H1 (cell line): ENCODE results near the gene GLDC. TPM values are rescaled to one million over a fixed set of nuclear protein-coding genes. Genes with fewer than 3 reads are reported as not detected.
"Not testable (repeated sequence)": the region's sequence is repeated elsewhere in the genome, so short reads cannot be mapped to it uniquely, and the experiment has no call there.

Experiments
- CTCF ChIA-PET: fragments of 300-600 bp; sonication (Branson Sonifier 250); formaldehyde crosslinking; loops from one replicate; lab custom pipeline; 2021; ENCODE audit not compliant: partially characterized antibody; lab: Charles Lee
- POLR2A ChIA-PET: fragments of 300-600 bp; sonication (Branson Sonifier 250); formaldehyde crosslinking; loops from one replicate; lab custom pipeline; 2021; ENCODE audit warnings: inconsistent platforms; ENCODE audit not compliant: partially characterized antibody; lab: Charles Lee
- DNase-seq, 2 experiments: peaks; one replicate each; pipeline versions ENCODE4 v3.0.0 to v3.0.0-alpha.2; 2010 to 2022; ENCODE audit warnings: low spot score in 2 of 2, low read depth in 1 of 2, mixed read lengths in 1 of 2
- FAIRE-seq: peaks from 2 replicates; lab custom pipeline; 2011; peaks lifted over from hg19 to GRCh38; lab: Jason Lieb, UNC
- H2AFZ ChIP-seq: 2 replicates; pipeline ENCODE4 v1.8.1; 2012; ENCODE audit warnings: low read length, inconsistent platforms
- H2AK5ac ChIP-seq: 2 replicates; pipeline ENCODE4 v1.6.1; 2013; ENCODE audit warnings: low read depth, low read length
- H2BK120ac ChIP-seq: replicated peaks from 2 replicates; pipeline ENCODE3; 2013; ENCODE audit warnings: low read depth, low read length, inconsistent platforms
- H2BK12ac ChIP-seq: 2 replicates; pipeline ENCODE4 v1.6.1; 2013; ENCODE audit warnings: low read depth, low read length
- H2BK15ac ChIP-seq: 2 replicates; pipeline ENCODE4 v1.6.1; 2013; ENCODE audit warnings: low read length
- H2BK20ac ChIP-seq: 2 replicates; pipeline ENCODE4 v1.6.1; 2013; ENCODE audit warnings: low read length
- H2BK5ac ChIP-seq: 2 replicates; pipeline ENCODE4 v1.6.1; 2013; ENCODE audit warnings: low read depth, low read length
- H3K14ac ChIP-seq: 2 replicates; pipeline ENCODE4 v1.6.1; 2013; ENCODE audit warnings: inconsistent platforms; ENCODE audit not compliant: insufficient read length
- H3K18ac ChIP-seq: 2 replicates; pipeline ENCODE4 v1.6.1; 2013; ENCODE audit warnings: low read length; ENCODE audit errors: extremely low read depth
- H3K23ac ChIP-seq: 2 replicates; pipeline ENCODE4 v1.6.1; 2013; ENCODE audit warnings: inconsistent platforms; ENCODE audit not compliant: insufficient read length
- H3K23me2 ChIP-seq: 2 replicates; pipeline ENCODE4 v1.6.1; 2013; ENCODE audit warnings: low read depth, low read length
- H3K27ac ChIP-seq: 2 replicates; pipeline ENCODE4 v1.6.1; 2011; ENCODE audit warnings: low read depth, low read length, inconsistent platforms
- H3K27me3 ChIP-seq, 4 experiments: replicated peaks in 1 of 4; 1 replicate in 1 of 4; 2 replicates in 3 of 4; pipeline versions ENCODE4 v1.6.1 to v1.8.1; 2011 to 2013; ENCODE audit warnings: low read length in 3 of 4, mild to moderate bottlenecking in 3 of 4, inconsistent platforms in 2 of 4, mixed read lengths in 2 of 4, moderate library complexity in 1 of 4; ENCODE audit not compliant: control insufficient read depth in 3 of 4, insufficient read depth in 3 of 4; ENCODE audit errors: extremely low read depth in 1 of 4
- H3K36me3 ChIP-seq, 4 experiments: 2 replicates each; pipeline versions ENCODE4 v1.6.1 to v1.8.1; 2011 to 2013; ENCODE audit warnings: mild to moderate bottlenecking in 4 of 4, low read length in 3 of 4, moderate library complexity in 2 of 4, control low read depth in 1 of 4, inconsistent platforms in 1 of 4; ENCODE audit not compliant: insufficient read depth in 4 of 4, control insufficient read depth in 2 of 4
- H3K4ac ChIP-seq: replicated peaks from 2 replicates; pipeline ENCODE3; 2013; ENCODE audit warnings: low read length, low read depth, mixed read lengths, inconsistent platforms; ENCODE audit not compliant: insufficient read length
- H3K4me1 ChIP-seq, 4 experiments: replicated peaks in 1 of 4; 1 replicate in 1 of 4; 2 replicates in 3 of 4; pipeline versions ENCODE4 v1.6.1 to v1.8.1; 2011 to 2013; ENCODE audit warnings: low read length in 3 of 4, inconsistent platforms in 2 of 4, mixed read lengths in 1 of 4; ENCODE audit not compliant: insufficient read depth in 4 of 4, control insufficient read depth in 3 of 4
- H3K4me2 ChIP-seq, 2 experiments: 2 replicates each; pipeline versions ENCODE4 v1.6.1 to v1.8.1; 2011 to 2013; ENCODE audit warnings: low read depth in 2 of 2, low read length in 2 of 2, control low read depth in 1 of 2, inconsistent platforms in 1 of 2, mild to moderate bottlenecking in 1 of 2; ENCODE audit not compliant: insufficient read depth in 1 of 2
- H3K4me3 ChIP-seq, 4 experiments: fragments of 200-600, 300-600 bp in 1 of 4; sonication (generic), shearing (Covaris generic), sonication (Bioruptor Twin) in 1 of 4; 2 replicates each; pipeline versions ENCODE4 v1.5.1 to v1.8.1; 2011 to 2016; ENCODE audit warnings: low read length in 4 of 4, low read depth in 3 of 4, control low read depth in 2 of 4, inconsistent platforms in 2 of 4, mild to moderate bottlenecking in 2 of 4, mixed read lengths in 1 of 4, moderate library complexity in 1 of 4; ENCODE audit not compliant: insufficient read depth in 2 of 4; ENCODE audit errors: extremely low read depth in 1 of 4
- H3K56ac ChIP-seq: replicated peaks from 2 replicates; pipeline ENCODE3; 2013; ENCODE audit warnings: low read depth, mild to moderate bottlenecking, mixed read lengths, low read length, inconsistent platforms; ENCODE audit not compliant: insufficient read length
- H3K79me1 ChIP-seq: 2 replicates; pipeline ENCODE4 v1.6.1; 2013; ENCODE audit warnings: low read depth, low read length, control low read depth
- H3K79me2 ChIP-seq, 2 experiments: 2 replicates each; pipeline versions ENCODE4 v1.6.1 to v1.8.1; 2012 to 2013; ENCODE audit warnings: low read length in 2 of 2, mild to moderate bottlenecking in 2 of 2, inconsistent platforms in 1 of 2; ENCODE audit not compliant: insufficient read depth in 2 of 2, control insufficient read depth in 1 of 2
- H3K9ac ChIP-seq, 4 experiments: replicated peaks in 1 of 4; 1 replicate in 1 of 4; 2 replicates in 3 of 4; pipeline versions ENCODE4 v1.6.1 to v1.8.1; 2011 to 2013; ENCODE audit warnings: low read depth in 3 of 4, low read length in 3 of 4, control low read depth in 2 of 4, mild to moderate bottlenecking in 2 of 4, moderate library complexity in 2 of 4, inconsistent platforms in 1 of 4; ENCODE audit errors: extremely low read depth in 1 of 4
- H3K9me3 ChIP-seq, 2 experiments: 2 replicates each; pipeline versions ENCODE4 v1.6.1 to v1.8.1; 2012 to 2013; ENCODE audit warnings: mild to moderate bottlenecking in 2 of 2, moderate library complexity in 2 of 2, control low read depth in 1 of 2, inconsistent platforms in 1 of 2, low read depth in 1 of 2, low read length in 1 of 2, mixed read lengths in 1 of 2; ENCODE audit not compliant: insufficient read depth in 2 of 2
- H4K20me1 ChIP-seq, 2 experiments: replicated peaks in 1 of 2; 2 replicates each; pipeline versions ENCODE3 to v1.8.1; 2011 to 2013; ENCODE audit warnings: inconsistent platforms in 2 of 2, low read length in 2 of 2, mild to moderate bottlenecking in 1 of 2; ENCODE audit not compliant: insufficient read depth in 2 of 2, control insufficient read depth in 1 of 2
- H4K5ac ChIP-seq: 2 replicates; pipeline ENCODE4 v1.6.1; 2013; ENCODE audit warnings: low read length, low read depth, mixed read lengths, inconsistent platforms; ENCODE audit not compliant: insufficient read length
- H4K8ac ChIP-seq: 2 replicates; pipeline ENCODE4 v1.8.0; 2013; ENCODE audit warnings: mild to moderate bottlenecking, moderate library complexity, low read length, inconsistent platforms; ENCODE audit not compliant: insufficient read depth; ENCODE audit errors: extremely low read depth
- H4K91ac ChIP-seq: replicated peaks from 2 replicates; pipeline ENCODE3; 2013; ENCODE audit warnings: low read length, mixed read lengths, inconsistent platforms; ENCODE audit not compliant: insufficient read length
- WGBS, 2 experiments: shearing (Covaris generic) in 1 of 2; methylation state at CpG; one replicate each; pipeline versions ENCODE4 v1.1.6 to v1.1.7; 2013 to 2015; ENCODE audit warnings: low lambda C conversion rate in 2 of 2, mixed read lengths in 2 of 2, inconsistent platforms in 1 of 2, low coverage in 1 of 2, missing lambda C conversion rate in 1 of 2; ENCODE audit not compliant: insufficient replicate concordance in 2 of 2, insufficient coverage in 1 of 2, insufficient read length in 1 of 2; ENCODE audit errors: extremely low coverage in 1 of 2, missing lambda C conversion rate in 1 of 2; 5-methylcytosine and 5-hydroxymethylcytosine counted together
- polyA plus RNA-seq, 7 experiments: library from polyadenylated mRNA; depleted of rRNA in 3 of 7; stranded (reverse) in 5 of 7; unstranded in 2 of 7; fragments of >200 nt in 5 of 7; fragments of 200-250 nt in 2 of 7; gene quantifications; 1 replicate in 5 of 7; 2 replicates in 1 of 7; 4 replicates in 1 of 7; pipeline versions ENCODE4 v1.2.1 to v1.2.3, GENCODE V29; 2011 to 2013; ENCODE audit warnings: missing spikeins in 2 of 7, mixed read lengths in 2 of 7
- total RNA-seq: library from RNA; stranded (reverse); fragmentation: NEBNext Ultra II Directional; extraction: Animal tissue kit (Norgen Biotek cat#: 25700); gene quantifications from 2 replicates; pipeline ENCODE4 v1.2.1, GENCODE V29; 2021

GLDC gene
- total and polyA plus RNA-seq, 2 of the 8 experiments (the other 6 are each of a cell fraction or from before 2014, with no cell fraction given) = 48.8 to 101 TPM

DNA sequence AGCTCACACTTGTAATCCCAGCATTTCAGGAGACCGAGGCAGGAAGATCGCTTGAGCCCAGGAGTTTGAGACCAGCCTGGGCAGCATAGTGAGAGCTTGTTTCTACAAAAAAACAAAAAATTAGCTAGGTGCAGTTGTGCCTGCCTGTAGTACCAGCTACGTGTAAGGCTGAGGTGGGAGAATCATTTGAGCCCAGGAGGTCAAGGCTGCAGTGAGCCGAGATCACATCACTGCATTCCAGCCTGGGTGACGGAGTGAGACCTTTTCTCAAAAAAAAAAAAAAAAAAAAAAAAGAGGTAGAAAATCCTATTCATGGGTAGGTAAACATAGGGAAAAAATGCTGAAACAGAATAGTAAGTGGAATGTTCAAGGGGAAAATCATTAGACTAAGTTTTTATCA, 102.9 kb downstream of the GLDC start:
- 98% methylated on average over 4 of the region's 5 CpGs; no CpG with 5 or more reads in 1 of the 2 experiments for WGBS, 2 experiments

More for the DNA sequence above, 102.9 kb downstream of the GLDC start:
- not testable (repeated sequence) for H3K23ac ChIP-seq, H3K27ac ChIP-seq, H3K23me2 ChIP-seq, H3K79me2 ChIP-seq, H3K36me3 ChIP-seq, H4K91ac ChIP-seq, H2BK12ac ChIP-seq, H2BK120ac ChIP-seq, H2BK15ac ChIP-seq, H2AK5ac ChIP-seq, H3K4me1 ChIP-seq, H3K18ac ChIP-seq, H3K56ac ChIP-seq, FAIRE-seq, DNase-seq, H2BK5ac ChIP-seq, H3K4ac ChIP-seq, H4K20me1 ChIP-seq, H3K79me1 ChIP-seq, H4K8ac ChIP-seq, H3K14ac ChIP-seq, H3K27me3 ChIP-seq, H3K9ac ChIP-seq, H2BK20ac ChIP-seq, H3K4me2 ChIP-seq, H2AFZ ChIP-seq, H4K5ac ChIP-seq, H3K4me3 ChIP-seq, H3K9me3 ChIP-seq
- POLR2A ChIA-PET = interaction anchor here (1.1 kb wide), 2 partner anchors 12 to 33 kb away, joined by 3 read pairs; no protein-coding TSS in a partner anchor
- CTCF ChIA-PET = interaction anchor here (0.5 to 1.6 kb wide), 6 partner anchors 9 to 194 kb away, joined by 3 to 6 read pairs (median 3); no protein-coding TSS in a partner anchor
